ENCODE results near the gene RARG. TPM values are rescaled to one million over a fixed set of nuclear protein-coding genes. Genes with fewer than 3 reads are reported as not detected.

The RARG gene
- total RNA-seq, 1 donor from 2014 or later, result 10.1 TPM

DNA sequence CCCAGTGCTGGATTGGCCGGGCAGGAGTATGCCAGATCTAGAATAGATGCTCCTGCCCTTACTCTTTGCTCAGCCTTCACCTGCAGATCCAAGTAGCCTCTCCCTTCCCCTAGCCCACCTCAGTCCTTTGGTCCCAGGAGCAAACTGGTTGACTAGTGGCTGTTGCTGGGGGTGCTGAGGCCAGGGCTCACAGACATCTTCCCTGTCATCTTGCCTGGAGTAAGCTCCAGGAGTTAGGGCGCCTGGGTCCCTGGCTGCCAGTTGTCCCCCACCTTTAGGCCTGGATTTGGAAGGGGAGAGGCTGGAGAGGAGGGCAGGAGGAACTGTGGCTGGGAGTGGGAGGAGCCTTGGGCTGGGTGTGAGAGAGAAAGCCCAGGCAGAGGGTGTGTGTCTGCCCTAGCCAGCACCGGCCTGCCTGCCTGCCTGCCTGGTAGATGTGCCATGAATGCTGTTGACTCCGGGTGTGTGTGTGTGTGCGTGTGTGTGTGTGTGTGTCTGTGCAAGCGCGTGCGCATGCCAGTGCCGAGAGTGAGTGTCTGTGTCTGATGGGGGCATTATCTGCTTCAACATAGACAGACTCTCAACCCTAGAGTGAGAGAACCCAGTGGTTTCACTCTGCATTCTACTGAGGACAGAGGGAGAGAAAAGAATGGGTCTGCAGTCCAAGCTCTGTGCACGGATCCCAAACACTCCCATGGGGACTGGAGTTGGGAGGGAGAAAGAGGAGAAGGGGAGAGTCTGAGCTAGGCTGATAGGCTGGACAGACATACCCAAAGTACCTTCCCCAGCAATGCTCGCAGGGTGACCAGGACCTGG is 845 bp upstream of the RARG start:
- Mint-ChIP-seq H3K4me1 (ENCODE audit: low read depth, unreplicated experiment) (peaks cover 21% of the 10 kb centered on the region), H3K4me3 (ENCODE audit: unreplicated experiment) (peak overlapping the region; percentile 79), H3K27ac (ENCODE audit: unreplicated experiment) (peak overlapping the region; percentile 27), H3K27me3 (ENCODE audit: low read depth, unreplicated experiment) (peaks cover 13% of the 10 kb centered on the region), H3K36me3 (ENCODE audit: low read depth, unreplicated experiment) (peaks cover 3% of the 10 kb centered on the region), H3K9me3 (ENCODE audit: unreplicated experiment) (no peaks in the 10 kb centered on the region)
- Histone ChIP-seq H3K9me3 (ENCODE audit: insufficient read depth, low read depth, low read length) (no peaks in the 10 kb centered on the region), H3K4me1 (ENCODE audit: insufficient read depth, low read length) (peaks cover 24% of the 10 kb centered on the region), H4K20me1 (ENCODE audit: insufficient read depth, low read length) (no peaks in the 10 kb centered on the region), H3K27ac (ENCODE audit: low read depth, low read length) (no peak overlapping the region), H3K79me2 (ENCODE audit: insufficient read depth, low read length) (no peaks in the 10 kb centered on the region), H2AFZ (ENCODE audit: low read depth, low read length) (peak overlapping the region; percentile 67), H3K4me3 (ENCODE audit: insufficient read depth, low read depth, low read length) (no peak overlapping the region), H3K27me3 (ENCODE audit: insufficient read depth, low read length) (peaks cover 16% of the 10 kb centered on the region), H3K36me3 (ENCODE audit: insufficient read depth, low read length) (no peaks in the 10 kb centered on the region), H3K9ac (ENCODE audit: low read length) (peak overlapping the region; percentile 13), H3K4me2 (ENCODE audit: low read length) (peak overlapping the region; percentile 80)
- DNase-seq (ENCODE audit: low read depth), result no peak
- no peak for FAIRE-seq
- TF ChIP-seq, protein P1, sequence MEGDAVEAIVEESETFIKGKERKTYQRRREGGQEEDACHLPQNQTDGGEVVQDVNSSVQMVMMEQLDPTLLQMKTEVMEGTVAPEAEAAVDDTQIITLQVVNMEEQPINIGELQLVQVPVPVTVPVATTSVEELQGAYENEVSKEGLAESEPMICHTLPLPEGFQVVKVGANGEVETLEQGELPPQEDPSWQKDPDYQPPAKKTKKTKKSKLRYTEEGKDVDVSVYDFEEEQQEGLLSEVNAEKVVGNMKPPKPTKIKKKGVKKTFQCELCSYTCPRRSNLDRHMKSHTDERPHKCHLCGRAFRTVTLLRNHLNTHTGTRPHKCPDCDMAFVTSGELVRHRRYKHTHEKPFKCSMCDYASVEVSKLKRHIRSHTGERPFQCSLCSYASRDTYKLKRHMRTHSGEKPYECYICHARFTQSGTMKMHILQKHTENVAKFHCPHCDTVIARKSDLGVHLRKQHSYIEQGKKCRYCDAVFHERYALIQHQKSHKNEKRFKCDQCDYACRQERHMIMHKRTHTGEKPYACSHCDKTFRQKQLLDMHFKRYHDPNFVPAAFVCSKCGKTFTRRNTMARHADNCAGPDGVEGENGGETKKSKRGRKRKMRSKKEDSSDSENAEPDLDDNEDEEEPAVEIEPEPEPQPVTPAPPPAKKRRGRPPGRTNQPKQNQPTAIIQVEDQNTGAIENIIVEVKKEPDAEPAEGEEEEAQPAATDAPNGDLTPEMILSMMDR (IDR thresholded peaks at IDR 0.05; ENCODE audit: insufficient read depth, low read depth, low read length), result no peak
- TF ChIP-seq EZH2 (IDR thresholded peaks at IDR 0.05; ENCODE audit: insufficient read depth, low read length), result no peak

DNA sequence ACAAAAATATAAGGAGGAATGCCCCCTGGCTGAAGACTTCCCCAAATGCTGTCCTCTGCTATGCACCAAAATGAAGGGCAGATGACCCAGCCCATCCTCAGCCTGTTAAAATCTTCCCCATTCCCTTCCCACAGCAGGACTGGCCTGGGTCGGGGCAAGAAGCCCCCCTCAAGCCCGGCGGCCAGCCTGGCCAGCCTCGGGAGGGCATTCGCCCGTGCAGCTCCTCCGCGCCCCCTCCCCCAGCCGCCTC is 413 bp downstream of the RARG start:
- no peaks in the 10 kb centered on the region for H3K9me3 Mint-ChIP-seq (ENCODE audit: unreplicated experiment)
- peak overlapping the region; percentile 81 for H3K4me3 Mint-ChIP-seq (ENCODE audit: unreplicated experiment)
- peaks cover 21% of the 10 kb centered on the region for H3K4me1 Mint-ChIP-seq (ENCODE audit: low read depth, unreplicated experiment)
- H3K27me3 Mint-ChIP-seq (ENCODE audit: low read depth, unreplicated experiment), result peaks cover 13% of the 10 kb centered on the region
- TF ChIP-seq EZH2 (IDR thresholded peaks at IDR 0.05; ENCODE audit: insufficient read depth, low read length), result no peak
- TF ChIP-seq, protein P1 (IDR thresholded peaks at IDR 0.05; ENCODE audit: insufficient read depth, low read depth, low read length), result no peak
- Histone ChIP-seq H3K4me3 (ENCODE audit: insufficient read depth, low read depth, low read length) (peak overlapping the region; percentile 65), H3K36me3 (ENCODE audit: insufficient read depth, low read length) (no peaks in the 10 kb centered on the region), H3K27ac (ENCODE audit: low read depth, low read length) (no peak overlapping the region), H3K4me2 (ENCODE audit: low read length) (peak overlapping the region; percentile 85), H3K27me3 (ENCODE audit: insufficient read depth, low read length) (peaks cover 5% of the 10 kb centered on the region), H3K9me3 (ENCODE audit: insufficient read depth, low read depth, low read length) (no peaks in the 10 kb centered on the region), H4K20me1 (ENCODE audit: insufficient read depth, low read length) (no peaks in the 10 kb centered on the region), H3K4me1 (ENCODE audit: insufficient read depth, low read length) (peaks cover 24% of the 10 kb centered on the region), H3K79me2 (ENCODE audit: insufficient read depth, low read length) (no peaks in the 10 kb centered on the region), H3K9ac (ENCODE audit: low read length) (peak overlapping the region; percentile 77), H2AFZ (ENCODE audit: low read depth, low read length) (peak overlapping the region; percentile 70)
- peaks cover 6% of the 10 kb centered on the region for H3K36me3 Mint-ChIP-seq (ENCODE audit: low read depth, unreplicated experiment)
- H3K27ac Mint-ChIP-seq (ENCODE audit: unreplicated experiment), result no peak overlapping the region
- DNase-seq (ENCODE audit: low read depth), result no peak
- FAIRE-seq, result no peak

Measured in astrocyte (in vitro differentiated cells and primary cell).